GM21529 (cell line): Measurements from ENCODE around the gene C17orf75.
A peak's percentile ranks its signal among the peaks of the same experiment; 100 is the strongest.
"Not testable (repeated sequence)": the region's sequence is repeated elsewhere in the genome, so short reads cannot be mapped to it uniquely, and the experiment has no call there.

Experiments used
- ATAC-seq: cut with Tn5 transposase; IDR thresholded peaks from one replicate; pipeline ENCODE4 v1.9.1; 2021; ENCODE audit not compliant: unreplicated experiment

C17orf75 gene

GRCh38 chr17:32341857-32342602 lies at the start of gene C17orf75:
C17orf75 (minus strand) TSS chr17:32342173; CDS start chr17:32342139, 34 bp downstream.
- ATAC-seq, result peak; percentile 81

GRCh38 chr17:32388613-32389459 lies 46.9 kb upstream of the C17orf75 start:
- ATAC-seq, result no peak

- ATAC-seq, result not testable (repeated sequence)
These were observed 46.2 kb upstream of the C17orf75 start for GRCh38 chr17:32388128-32388527.

GRCh38 chr17:32386844-32387243 lies 44.9 kb upstream of the C17orf75 start:
- no peak for ATAC-seq

- no peak for ATAC-seq
These were observed 44.0 kb upstream of the C17orf75 start for GRCh38 chr17:32385971-32386370.

- ATAC-seq, result no peak
These were observed 43.1 kb upstream of the C17orf75 start for GRCh38 chr17:32385121-32385520.

GRCh38 chr17:32383926-32384434 lies 42.0 kb upstream of the C17orf75 start:
- ATAC-seq, result no peak

- no peak for ATAC-seq
These were observed 40.7 kb upstream of the C17orf75 start for GRCh38 chr17:32382526-32383223.

GRCh38 chr17:32370426-32370825 lies 28.5 kb upstream of the C17orf75 start:
- ATAC-seq, result no peak

GRCh38 chr17:32361270-32361669 lies 19.3 kb upstream of the C17orf75 start:
- no peak for ATAC-seq

- ATAC-seq, result no peak
These were observed 15.6 kb upstream of the C17orf75 start for GRCh38 chr17:32357615-32358014.

- no peak for ATAC-seq
These were observed 14.8 kb upstream of the C17orf75 start for GRCh38 chr17:32356750-32357149.

- no peak for ATAC-seq
These were observed 14.4 kb upstream of the C17orf75 start for GRCh38 chr17:32356378-32356743.

GRCh38 chr17:32355649-32356377 lies 13.8 kb upstream of the C17orf75 start:
- ATAC-seq, result no peak

- ATAC-seq, result not testable (repeated sequence)
These were observed 10.8 kb upstream of the C17orf75 start for GRCh38 chr17:32352734-32353133.

- peak; percentile 24 for ATAC-seq
These were observed 8.9 kb upstream of the C17orf75 start for GRCh38 chr17:32350666-32351418.

GRCh38 chr17:32349854-32350665 lies 8.1 kb upstream of the C17orf75 start, which contains the start of gene ZNF207:
ZNF207 (plus strand) TSS chr17:32350157; CDS start chr17:32350286, 129 bp downstream.
- peak; percentile 90 for ATAC-seq

- no peak for ATAC-seq
These were observed 7.5 kb upstream of the C17orf75 start for GRCh38 chr17:32349503-32349853.

GRCh38 chr17:32348483-32348800 lies 6.5 kb upstream of the C17orf75 start:
- no peak for ATAC-seq
